Nephron (organoid): Measurements from ENCODE around the gene KIAA1671.
A peak's percentile ranks its signal among the peaks of the same experiment; 100 is the strongest.

Experiments
- H3K27ac Mint-ChIP-seq, 3 experiments: 2 replicates each; pipeline ENCODE4 v1.8.0; 2020; ENCODE audit warnings: mixed read lengths in 3 of 3, mild to moderate bottlenecking in 2 of 3, moderate library complexity in 1 of 3
- H3K27me3 Mint-ChIP-seq: 2 replicates; pipeline ENCODE4 v1.8.0; 2021; ENCODE audit warnings: low read depth, mild to moderate bottlenecking, moderate library complexity, mixed read lengths
- H3K36me3 Mint-ChIP-seq: 2 replicates; pipeline ENCODE4 v1.8.0; 2020; ENCODE audit warnings: low read depth, mixed read lengths
- H3K4me1 Mint-ChIP-seq: 2 replicates; pipeline ENCODE4 v1.8.0; 2020; ENCODE audit warnings: mixed read lengths
- H3K4me3 Mint-ChIP-seq, 3 experiments: 2 replicates each; pipeline ENCODE4 v1.8.0; 2020; ENCODE audit warnings: mild to moderate bottlenecking in 3 of 3, mixed read lengths in 3 of 3, moderate library complexity in 2 of 3
- H3K9me3 Mint-ChIP-seq: 2 replicates; pipeline ENCODE4 v1.8.0; 2020; ENCODE audit warnings: mixed read lengths
- TF ChIP-seq, protein P1 (sequence below), 3 experiments: fragments of 200-600 bp; sonication (generic); IDR thresholded peaks; one replicate each; pipeline ENCODE4 v1.5.0; 2021; ENCODE audit warnings: antibody characterized with exemption in 3 of 3; ENCODE audit not compliant: unreplicated experiment in 3 of 3

KIAA1671 gene

DNA sequence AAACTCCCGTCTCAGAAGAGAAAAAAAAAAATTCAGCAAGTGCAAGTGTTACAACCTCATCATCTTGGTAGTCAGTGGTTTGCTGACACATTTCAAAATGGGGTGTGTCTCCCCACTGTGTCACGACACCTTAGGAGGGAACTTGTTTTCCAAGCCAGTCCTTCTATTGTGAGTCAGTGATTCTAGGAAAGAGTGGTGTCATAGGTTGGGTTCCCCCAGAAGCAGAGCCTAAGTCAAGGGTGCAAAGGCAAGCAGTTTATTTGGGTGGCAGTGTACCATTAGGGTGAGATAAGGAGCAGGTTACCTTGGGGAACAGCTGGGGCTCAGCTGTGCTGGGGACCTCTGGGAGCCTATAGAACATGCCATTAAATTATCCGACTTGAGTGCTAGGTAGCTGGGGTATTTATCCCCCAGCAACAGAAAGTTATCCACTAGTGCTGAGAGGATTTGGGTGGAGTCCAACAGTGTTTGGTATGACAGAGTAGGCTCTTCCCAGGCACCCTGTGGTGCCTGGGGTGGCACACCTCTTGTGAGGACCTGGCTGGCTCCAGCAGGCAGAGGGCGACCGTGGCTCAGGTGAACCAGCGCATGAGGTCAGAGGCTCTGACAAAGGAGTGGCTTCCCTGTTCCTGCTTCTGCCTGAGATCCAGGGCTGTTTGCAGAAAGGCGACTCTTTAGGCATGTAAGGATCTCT is 41.7 kb downstream of the KIAA1671 start:
- H3K36me3 Mint-ChIP-seq, result no peaks in the 10 kb centered on the region
- no peaks in the 10 kb centered on the region for H3K9me3 Mint-ChIP-seq
- H3K4me3 Mint-ChIP-seq, result no peak overlapping the region
- TF ChIP-seq, protein P1, sequence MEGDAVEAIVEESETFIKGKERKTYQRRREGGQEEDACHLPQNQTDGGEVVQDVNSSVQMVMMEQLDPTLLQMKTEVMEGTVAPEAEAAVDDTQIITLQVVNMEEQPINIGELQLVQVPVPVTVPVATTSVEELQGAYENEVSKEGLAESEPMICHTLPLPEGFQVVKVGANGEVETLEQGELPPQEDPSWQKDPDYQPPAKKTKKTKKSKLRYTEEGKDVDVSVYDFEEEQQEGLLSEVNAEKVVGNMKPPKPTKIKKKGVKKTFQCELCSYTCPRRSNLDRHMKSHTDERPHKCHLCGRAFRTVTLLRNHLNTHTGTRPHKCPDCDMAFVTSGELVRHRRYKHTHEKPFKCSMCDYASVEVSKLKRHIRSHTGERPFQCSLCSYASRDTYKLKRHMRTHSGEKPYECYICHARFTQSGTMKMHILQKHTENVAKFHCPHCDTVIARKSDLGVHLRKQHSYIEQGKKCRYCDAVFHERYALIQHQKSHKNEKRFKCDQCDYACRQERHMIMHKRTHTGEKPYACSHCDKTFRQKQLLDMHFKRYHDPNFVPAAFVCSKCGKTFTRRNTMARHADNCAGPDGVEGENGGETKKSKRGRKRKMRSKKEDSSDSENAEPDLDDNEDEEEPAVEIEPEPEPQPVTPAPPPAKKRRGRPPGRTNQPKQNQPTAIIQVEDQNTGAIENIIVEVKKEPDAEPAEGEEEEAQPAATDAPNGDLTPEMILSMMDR (IDR thresholded peaks at IDR 0.05; ENCODE audit: unreplicated experiment in 3 of 3), result no peak
- peaks cover 18% of the 10 kb centered on the region for H3K27me3 Mint-ChIP-seq
- peaks cover 31% of the 10 kb centered on the region for H3K4me1 Mint-ChIP-seq
- no peak overlapping the region for H3K27ac Mint-ChIP-seq

DNA sequence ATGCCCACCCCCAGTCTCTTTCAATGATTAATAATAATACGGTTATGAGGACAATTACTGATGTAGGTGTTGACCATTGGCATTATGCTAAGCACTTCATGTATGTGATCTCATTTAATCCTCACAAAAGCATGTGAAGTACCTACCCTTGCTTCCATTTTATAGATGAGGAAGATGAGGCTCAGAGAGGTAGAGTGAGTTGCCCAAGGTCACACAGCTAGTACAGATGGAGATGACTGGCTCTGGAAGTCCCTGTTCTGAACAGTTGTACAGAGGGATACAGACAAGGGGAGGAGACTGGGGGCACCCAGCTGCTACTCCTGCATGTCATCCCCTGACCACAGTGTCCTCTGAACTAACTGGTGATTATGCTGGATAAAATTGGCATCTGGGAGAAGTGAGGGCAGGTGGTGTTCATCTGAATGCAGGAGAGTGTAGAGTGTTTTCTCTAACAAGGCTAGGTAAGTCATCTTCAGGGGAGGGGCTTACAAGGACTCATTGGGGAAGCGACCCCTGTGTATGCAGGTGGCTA is 43.2 kb downstream of the KIAA1671 start:
- H3K4me3 Mint-ChIP-seq, result no peak overlapping the region
- no peaks in the 10 kb centered on the region for H3K9me3 Mint-ChIP-seq
- H3K27ac Mint-ChIP-seq, result peak overlapping the region in 1 of 3 experiments; percentile 28
- no peaks in the 10 kb centered on the region for H3K36me3 Mint-ChIP-seq
- peaks cover 24% of the 10 kb centered on the region for H3K4me1 Mint-ChIP-seq
- TF ChIP-seq, protein P1 (IDR thresholded peaks at IDR 0.05; ENCODE audit: unreplicated experiment in 3 of 3), result no peak
- peaks cover 18% of the 10 kb centered on the region for H3K27me3 Mint-ChIP-seq

DNA sequence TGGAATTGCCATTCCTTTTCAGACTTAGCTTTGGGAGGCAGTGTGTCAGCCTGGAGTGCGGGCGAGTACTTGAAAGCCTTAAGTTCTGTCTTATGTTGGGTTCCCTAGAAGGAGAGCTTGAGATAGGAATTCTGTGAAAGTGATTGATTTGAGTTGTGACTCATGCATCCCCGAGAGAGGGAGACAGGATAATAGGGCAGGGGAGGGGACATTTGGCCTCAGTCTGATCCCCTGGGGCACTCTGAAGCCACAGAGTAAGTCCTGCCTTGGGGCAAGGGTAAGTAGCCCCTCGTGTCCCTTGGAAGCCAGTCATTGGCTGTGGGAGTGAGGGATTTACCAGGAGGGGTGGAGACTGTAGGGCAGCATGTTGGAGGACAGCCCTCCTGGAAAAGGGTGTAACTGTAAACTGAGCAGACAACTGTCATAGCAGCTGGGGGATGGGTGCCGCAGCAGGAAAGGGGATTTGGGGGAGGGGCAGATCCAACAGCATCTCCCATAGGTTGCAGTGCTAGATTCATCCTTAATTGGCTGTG is 44.0 kb downstream of the KIAA1671 start:
- H3K36me3 Mint-ChIP-seq, result no peaks in the 10 kb centered on the region
- H3K4me1 Mint-ChIP-seq, result peaks cover 24% of the 10 kb centered on the region
- H3K27me3 Mint-ChIP-seq, result peaks cover 18% of the 10 kb centered on the region
- H3K9me3 Mint-ChIP-seq, result no peaks in the 10 kb centered on the region
- TF ChIP-seq, protein P1 (IDR thresholded peaks at IDR 0.05; ENCODE audit: unreplicated experiment in 3 of 3), result no peak
- H3K4me3 Mint-ChIP-seq, result peak overlapping the region; percentile 3 to 6 (median 4)
- no peak overlapping the region for H3K27ac Mint-ChIP-seq

DNA sequence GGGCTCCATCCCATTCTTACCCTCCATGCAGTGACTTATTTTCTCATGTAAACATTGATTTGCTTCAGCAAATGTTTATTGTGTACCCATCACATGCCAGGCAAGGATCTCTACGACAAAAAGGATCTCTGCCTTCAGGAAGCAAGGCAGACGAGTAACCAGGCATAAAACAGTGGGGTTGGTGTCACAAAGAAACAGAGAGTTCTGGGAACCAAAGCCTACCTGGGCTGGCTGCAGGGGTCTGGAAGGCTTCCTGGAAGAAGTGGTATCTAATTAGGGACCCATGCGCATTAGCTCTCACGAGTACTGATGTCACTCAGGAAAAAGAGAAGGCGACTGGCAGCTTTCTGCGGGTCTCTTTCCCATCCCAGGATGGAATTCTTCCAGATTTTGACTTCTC is 44.5 kb downstream of the KIAA1671 start:
- TF ChIP-seq, protein P1 (IDR thresholded peaks at IDR 0.05; ENCODE audit: unreplicated experiment in 3 of 3), result no peak
- Mint-ChIP-seq H3K9me3 (no peaks in the 10 kb centered on the region), H3K4me3 (no peak overlapping the region), H3K27ac (peak overlapping the region in 1 of 3 experiments; percentile 50), H3K27me3 (peaks cover 14% of the 10 kb centered on the region), H3K4me1 (peaks cover 24% of the 10 kb centered on the region), H3K36me3 (no peaks in the 10 kb centered on the region)

DNA sequence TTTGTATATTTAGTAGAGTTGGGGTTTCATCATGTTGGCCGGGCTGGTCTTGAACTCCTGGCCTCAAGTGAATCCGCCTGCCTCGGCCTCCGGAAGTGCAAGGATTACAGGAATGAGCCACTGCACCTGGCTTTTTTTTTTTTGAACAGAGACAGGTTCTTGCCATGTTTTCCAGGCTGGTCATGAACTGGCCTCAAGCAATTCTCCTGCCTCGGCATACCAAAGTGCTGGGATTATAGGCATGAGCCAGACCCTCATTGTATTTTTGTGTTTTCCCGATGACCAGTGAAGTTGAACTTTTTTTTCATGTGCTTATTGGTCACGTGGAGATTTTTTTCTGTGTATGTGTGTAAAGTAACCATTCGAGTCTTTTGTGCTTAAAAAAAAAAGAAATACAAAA is 48.2 kb downstream of the KIAA1671 start:
- TF ChIP-seq, protein P1 (IDR thresholded peaks at IDR 0.05; ENCODE audit: unreplicated experiment in 3 of 3), result no peak
- Mint-ChIP-seq H3K36me3 (no peaks in the 10 kb centered on the region), H3K4me3 (no peak overlapping the region)

More for the DNA sequence above, 48.2 kb downstream of the KIAA1671 start:
- Mint-ChIP-seq H3K4me1 (peaks cover 23% of the 10 kb centered on the region), H3K9me3 (no peaks in the 10 kb centered on the region), H3K27ac (no peak overlapping the region), H3K27me3 (peaks cover 11% of the 10 kb centered on the region)
